GM23338 (cell line): ENCODE data around the gene CETP. TPM values are rescaled to one million over a fixed set of nuclear protein-coding genes. Genes with fewer than 3 reads are reported as not detected.

Experiments
- ATAC-seq: fragments of 200-7000 bp; cut with Tn5 transposase; 3 replicates; pipeline ENCODE4 v1.9.1; 2020
- DNase-seq: peaks from one replicate; pipeline ENCODE4 v3.0.0-alpha.2; 2015; ENCODE audit warnings: low spot score
- H2AFZ ChIP-seq: fragments of 200-600 bp; sonication (generic); 2 replicates; pipeline ENCODE4 v1.8.0; 2016; ENCODE audit warnings: antibody characterized with exemption, mild to moderate bottlenecking, moderate library complexity
- H3F3A ChIP-seq: fragments of 200-600 bp; sonication (generic); replicated peaks from 2 replicates; pipeline ENCODE4 v1.8.0; 2017; ENCODE audit warnings: antibody characterized with exemption, mixed run types, low read depth
- H3K27ac ChIP-seq: fragments of 200-600 bp; sonication (generic); 2 replicates; pipeline ENCODE4 v1.6.1; 2016; ENCODE audit warnings: low read depth
- H3K27me3 ChIP-seq: fragments of 200-600 bp; sonication (generic); 2 replicates; pipeline ENCODE4 v1.8.0; 2016; ENCODE audit warnings: mild to moderate bottlenecking, mixed run types, moderate library complexity; ENCODE audit not compliant: insufficient read depth
- H3K36me3 ChIP-seq: fragments of 200-600 bp; sonication (generic); 2 replicates; pipeline ENCODE4 v1.8.0; 2016; ENCODE audit warnings: mild to moderate bottlenecking; ENCODE audit not compliant: insufficient read depth
- H3K4me1 ChIP-seq: fragments of 200-600 bp; sonication (generic); 2 replicates; pipeline ENCODE4 v1.8.0; 2016; ENCODE audit warnings: mild to moderate bottlenecking, moderate library complexity; ENCODE audit not compliant: insufficient read depth
- H3K4me2 ChIP-seq: fragments of 200-600 bp; sonication (generic); 2 replicates; pipeline ENCODE4 v1.7.1; 2017; ENCODE audit warnings: mixed run types
- H3K4me3 ChIP-seq: fragments of 200-600 bp; sonication (generic); 2 replicates; pipeline ENCODE4 v1.6.1; 2016; ENCODE audit warnings: mixed run types
- H3K79me2 ChIP-seq: fragments of 200-600 bp; sonication (generic); replicated peaks from 2 replicates; pipeline ENCODE4 v1.8.0; 2017; ENCODE audit warnings: mild to moderate bottlenecking; ENCODE audit not compliant: insufficient read depth
- H3K9me2 ChIP-seq: fragments of 200-600 bp; sonication (generic); 2 replicates; pipeline ENCODE4 v1.8.0; 2017; ENCODE audit not compliant: insufficient read depth
- H4K20me1 ChIP-seq: fragments of 200-600 bp; sonication (generic); replicated peaks from 2 replicates; pipeline ENCODE4 v1.8.0; 2017; ENCODE audit warnings: mild to moderate bottlenecking; ENCODE audit not compliant: insufficient read depth
- H3K27ac Mint-ChIP-seq: 2 replicates; pipeline ENCODE4 v1.8.0; 2020; ENCODE audit warnings: inconsistent platforms, mild to moderate bottlenecking, moderate library complexity, mixed read lengths
- H3K27me3 Mint-ChIP-seq: 3 replicates; pipeline ENCODE4 v1.8.0; 2022; ENCODE audit warnings: low read depth, mild to moderate bottlenecking, moderate library complexity, mixed read lengths, inconsistent platforms; ENCODE audit not compliant: insufficient read depth, poor library complexity
- H3K36me3 Mint-ChIP-seq: 3 replicates; pipeline ENCODE4 v1.8.0; 2021; ENCODE audit warnings: low read depth, mild to moderate bottlenecking, inconsistent platforms, moderate library complexity, mixed read lengths
- H3K4me1 Mint-ChIP-seq: 3 replicates; pipeline ENCODE4 v1.8.0; 2020; ENCODE audit warnings: mild to moderate bottlenecking, inconsistent platforms, mixed read lengths
- H3K4me3 Mint-ChIP-seq: 3 replicates; pipeline ENCODE4 v1.8.0; 2021; ENCODE audit warnings: moderate library complexity, mild to moderate bottlenecking, inconsistent platforms, mixed read lengths
- H3K9me3 Mint-ChIP-seq: 3 replicates; pipeline ENCODE4 v1.8.0; 2020; ENCODE audit warnings: moderate library complexity, mild to moderate bottlenecking, inconsistent platforms, mixed read lengths
- CREB1 ChIP-seq: fragments of 250-450 bp; sonication (Bioruptor Pico); IDR thresholded peaks from 2 replicates; pipeline ENCODE4 v1.5.0; 2020; ENCODE audit warnings: low read depth, mild to moderate bottlenecking, moderate library complexity
- EZH2phosphoT487 ChIP-seq: fragments of 200-600 bp; sonication (generic); IDR thresholded peaks from one replicate; pipeline ENCODE4 v1.8.1; 2018; ENCODE audit warnings: antibody characterized with exemption; ENCODE audit not compliant: unreplicated experiment
- JUNB ChIP-seq: IDR thresholded peaks from one replicate; pipeline ENCODE4 v1.6.1; 2016; ENCODE audit warnings: antibody characterized with exemption; ENCODE audit not compliant: unreplicated experiment
- STAT1 ChIP-seq: IDR thresholded peaks from one replicate; pipeline ENCODE4 v1.6.1; 2016; ENCODE audit warnings: antibody characterized with exemption; ENCODE audit not compliant: unreplicated experiment
- ZNF462 ChIP-seq: fragments of 250-450 bp; sonication (Bioruptor Pico); IDR thresholded peaks from 2 replicates; pipeline ENCODE4 v1.5.0; 2020; ENCODE audit warnings: mild to moderate bottlenecking, moderate library complexity
- polyA plus RNA-seq: library from polyadenylated mRNA; unstranded; fragments of >200 nt; fragmentation: Nextera tagmentation; extraction: Ambion mirVana; gene quantifications from 2 replicates; pipeline ENCODE4 v1.2.1, GENCODE V29; 2016
- total RNA-seq: library from RNA; depleted of rRNA; stranded (reverse); fragments of >200 nt; shearing (Covaris generic); gene quantifications from 2 replicates; pipeline ENCODE4 v1.2.3, GENCODE V29; 2014
- TF ChIP-seq, protein P1 (sequence below): IDR thresholded peaks from one replicate; pipeline ENCODE4 v1.6.1; 2018; ENCODE audit warnings: antibody characterized with exemption; ENCODE audit not compliant: unreplicated experiment

CETP gene
- total and polyA plus RNA-seq, 2 experiments from 2014 or later = not detected

DNA sequence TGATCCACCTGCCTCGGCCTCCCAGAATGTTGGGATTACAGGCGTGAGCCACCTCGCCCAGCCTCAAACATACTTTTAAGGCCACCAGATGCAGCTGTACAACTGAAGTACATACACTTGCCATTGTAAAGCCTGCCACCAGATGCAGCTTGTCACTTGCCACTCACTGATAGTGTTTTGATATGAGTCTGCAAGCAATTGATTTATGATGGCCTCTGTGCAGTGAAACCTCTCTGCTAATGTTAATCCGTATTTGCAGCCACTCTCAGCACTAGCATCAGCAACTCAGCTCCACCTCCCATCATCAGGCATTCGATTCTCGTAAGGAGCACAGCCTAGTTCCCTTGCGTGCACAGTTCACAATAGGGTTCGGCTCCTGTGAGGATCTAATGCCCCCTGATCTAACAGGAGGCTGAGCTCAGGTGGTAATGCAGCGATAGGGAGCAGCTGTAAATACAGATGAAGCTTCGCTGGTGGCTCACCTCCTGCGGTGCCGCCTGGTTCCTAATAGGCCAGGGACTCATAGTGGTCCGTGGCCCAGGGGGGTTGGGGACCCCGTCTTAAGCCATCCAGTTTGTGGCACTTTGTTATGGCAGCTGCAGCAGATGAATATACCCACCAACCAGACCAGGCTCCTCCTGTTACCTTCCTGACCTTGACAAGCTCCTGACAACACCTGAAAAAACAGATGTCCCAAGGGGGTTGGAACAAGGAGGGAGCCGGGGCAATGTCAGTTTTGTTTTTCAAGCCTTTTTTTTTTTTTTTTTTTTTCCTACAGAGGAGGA is 31.1 kb upstream of the CETP start:
- Histone ChIP-seq H3K27me3 (no peaks in the 10 kb centered on the region), H3K4me3 (no peak overlapping the region), H3K27ac (0 out of 2 replicates have a peak overlapping the region, but pooled peaks have one; percentile 9), H3K4me2 (peak overlapping the region; percentile 99), H3K36me3 (peaks cover 9% of the 10 kb centered on the region), H3K79me2 (peaks cover 34% of the 10 kb centered on the region), H3K9me2 (no peaks in the 10 kb centered on the region), H3F3A (no peaks in the 10 kb centered on the region), H4K20me1 (peaks cover 17% of the 10 kb centered on the region; the same call in 1 of the 2 replicates), H2AFZ (peak overlapping the region; percentile 95; the same call in 1 of the 2 replicates), H3K4me1 (peaks cover 16% of the 10 kb centered on the region)
- no peak for TF ChIP-seq EZH2phosphoT487
- no peak for TF ChIP-seq CREB1 (CRISPR knock-in tag)
- no peak for TF ChIP-seq STAT1
- no peak for TF ChIP-seq ZNF462 (CRISPR knock-in tag)
- TF ChIP-seq JUNB = no peak
- TF ChIP-seq, protein P1, sequence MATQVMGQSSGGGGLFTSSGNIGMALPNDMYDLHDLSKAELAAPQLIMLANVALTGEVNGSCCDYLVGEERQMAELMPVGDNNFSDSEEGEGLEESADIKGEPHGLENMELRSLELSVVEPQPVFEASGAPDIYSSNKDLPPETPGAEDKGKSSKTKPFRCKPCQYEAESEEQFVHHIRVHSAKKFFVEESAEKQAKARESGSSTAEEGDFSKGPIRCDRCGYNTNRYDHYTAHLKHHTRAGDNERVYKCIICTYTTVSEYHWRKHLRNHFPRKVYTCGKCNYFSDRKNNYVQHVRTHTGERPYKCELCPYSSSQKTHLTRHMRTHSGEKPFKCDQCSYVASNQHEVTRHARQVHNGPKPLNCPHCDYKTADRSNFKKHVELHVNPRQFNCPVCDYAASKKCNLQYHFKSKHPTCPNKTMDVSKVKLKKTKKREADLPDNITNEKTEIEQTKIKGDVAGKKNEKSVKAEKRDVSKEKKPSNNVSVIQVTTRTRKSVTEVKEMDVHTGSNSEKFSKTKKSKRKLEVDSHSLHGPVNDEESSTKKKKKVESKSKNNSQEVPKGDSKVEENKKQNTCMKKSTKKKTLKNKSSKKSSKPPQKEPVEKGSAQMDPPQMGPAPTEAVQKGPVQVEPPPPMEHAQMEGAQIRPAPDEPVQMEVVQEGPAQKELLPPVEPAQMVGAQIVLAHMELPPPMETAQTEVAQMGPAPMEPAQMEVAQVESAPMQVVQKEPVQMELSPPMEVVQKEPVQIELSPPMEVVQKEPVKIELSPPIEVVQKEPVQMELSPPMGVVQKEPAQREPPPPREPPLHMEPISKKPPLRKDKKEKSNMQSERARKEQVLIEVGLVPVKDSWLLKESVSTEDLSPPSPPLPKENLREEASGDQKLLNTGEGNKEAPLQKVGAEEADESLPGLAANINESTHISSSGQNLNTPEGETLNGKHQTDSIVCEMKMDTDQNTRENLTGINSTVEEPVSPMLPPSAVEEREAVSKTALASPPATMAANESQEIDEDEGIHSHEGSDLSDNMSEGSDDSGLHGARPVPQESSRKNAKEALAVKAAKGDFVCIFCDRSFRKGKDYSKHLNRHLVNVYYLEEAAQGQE = no peak
- Mint-ChIP-seq H3K4me3 (peak overlapping the region; percentile 62; the same call in 2 of the 3 replicates), H3K4me1 (peaks cover 19% of the 10 kb centered on the region; the same call in 2 of the 3 replicates), H3K9me3 (0 out of 3 replicates have a peak, but pooled peaks cover 2% of the 10 kb centered on the region), H3K36me3 (peaks cover 19% of the 10 kb centered on the region), H3K27ac (peak overlapping the region; percentile 98), H3K27me3 (peaks cover 7% of the 10 kb centered on the region)
- DNase-seq (peak; percentile 47), ATAC-seq (no peak)
